ENCODE data around the gene MINDY4.

- TF ChIP-seq CTCF (IDR thresholded peaks at IDR 0.05) (peak; percentile 85 to 93 (median 91)), POLR2A (IDR thresholded peaks at IDR 0.05) (no peak), EP300 (IDR thresholded peaks at IDR 0.05) (no peak)
Measured at GRCh38 chr7:30740417-30741181, 30.6 kb upstream of the MINDY4 start.
